GM21786 (cell line): ENCODE measurements around the gene TLNRD1.

Experiments used
- ATAC-seq: cut with Tn5 transposase; IDR thresholded peaks from one replicate; pipeline ENCODE4 v1.9.1; 2021; ENCODE audit not compliant: unreplicated experiment

TLNRD1 gene

GRCh38 chr15:80977627-80978036 is 23.1 kb upstream of the TLNRD1 start:
- no peak for ATAC-seq

- ATAC-seq: no peak
Observed at GRCh38 chr15:80978685-80979329, 21.9 kb upstream of the TLNRD1 start.

- ATAC-seq: no peak
Observed at GRCh38 chr15:80979538-80980200, 21.1 kb upstream of the TLNRD1 start.

GRCh38 chr15:80982205-80982604 is 18.5 kb upstream of the TLNRD1 start:
- ATAC-seq: no peak

- no peak for ATAC-seq
Observed at GRCh38 chr15:80982839-80983238, 17.9 kb upstream of the TLNRD1 start.

- no peak for ATAC-seq
Observed at GRCh38 chr15:80984856-80985255, 15.9 kb upstream of the TLNRD1 start.

GRCh38 chr15:80985981-80986380 is 14.7 kb upstream of the TLNRD1 start:
- ATAC-seq: no peak

GRCh38 chr15:80986487-80986886 is 14.2 kb upstream of the TLNRD1 start:
- no peak for ATAC-seq

GRCh38 chr15:80988148-80988796 is 12.5 kb upstream of the TLNRD1 start:
- ATAC-seq: no peak

GRCh38 chr15:80989081-80989517 is 11.6 kb upstream of the TLNRD1 start:
- no peak for ATAC-seq

GRCh38 chr15:80989518-80990478 is 10.9 kb upstream of the TLNRD1 start, which contains the start of gene MESD:
Gene MESD, minus strand, starts transcription at chr15:80989819. Its CDS starts 28 bp downstream, at chr15:80989791.
- peak; percentile 93 for ATAC-seq

- no peak for ATAC-seq
Observed at GRCh38 chr15:80990955-80991354, 9.8 kb upstream of the TLNRD1 start.

GRCh38 chr15:80991421-80991820 is 9.3 kb upstream of the TLNRD1 start:
- ATAC-seq: no peak

- ATAC-seq: no peak
Observed at GRCh38 chr15:80992006-80992405, 8.7 kb upstream of the TLNRD1 start.

GRCh38 chr15:80992441-80992840 is 8.3 kb upstream of the TLNRD1 start:
- no peak for ATAC-seq

GRCh38 chr15:80996247-80996646 is 4.5 kb upstream of the TLNRD1 start:
- ATAC-seq: no peak

GRCh38 chr15:80997692-80998091 is 3.0 kb upstream of the TLNRD1 start:
- no peak for ATAC-seq

- no peak for ATAC-seq
Observed at GRCh38 chr15:80998251-80998650, 2.5 kb upstream of the TLNRD1 start.

GRCh38 chr15:80999623-81000036 is 1.1 kb upstream of the TLNRD1 start:
- ATAC-seq: peak; percentile 26

GRCh38 chr15:81000144-81000623 is 539 bp upstream of the TLNRD1 start:
- no peak for ATAC-seq
